Caco-2 (cell line): ENCODE data around the gene ZNF646. TPM values are rescaled to one million over a fixed set of nuclear protein-coding genes. Genes with fewer than 3 reads are reported as not detected.
A peak's percentile ranks its signal among the peaks of the same experiment; 100 is the strongest.

Source experiments
- BruUV-seq: library from RNA; stranded (reverse); fragments of 400-500 nt; replicated peaks from 2 replicates; lab custom pipeline; 2021; lab: Mats Ljungman, UMichigan
- CTCF ChIA-PET: fragments of 300-600 bp; sonication (Branson Sonifier 250); formaldehyde crosslinking; loops from one replicate; lab custom pipeline; 2022; ENCODE audit warnings: antibody characterized with exemption; lab: Charles Lee
- POLR2A ChIA-PET: fragments of 300-600 bp; sonication (Branson Sonifier 250); formaldehyde crosslinking; loops from one replicate; lab custom pipeline; 2022; ENCODE audit warnings: antibody characterized with exemption; lab: Charles Lee
- DNase-seq, 2 experiments: peaks; one replicate each; pipeline versions ENCODE4 v3.0.0 to v3.0.0-alpha.2; 2020 to 2022
- H3K27me3 ChIP-seq: replicated peaks from 2 replicates; pipeline ENCODE4 v1.6.0; 2011; ENCODE audit warnings: low read length; ENCODE audit not compliant: control insufficient read depth, insufficient read depth
- H3K36me3 ChIP-seq: 2 replicates; pipeline ENCODE4 v1.5.1; 2011; ENCODE audit warnings: low read length; ENCODE audit not compliant: control insufficient read depth, insufficient read depth
- H3K4me1 ChIP-seq: fragments of 250-450 bp; sonication (Bioruptor Pico); 2 replicates; pipeline ENCODE4 v1.5.1; 2020; ENCODE audit warnings: mild to moderate bottlenecking
- H3K4me3 ChIP-seq: 2 replicates; pipeline ENCODE4 v1.5.1; 2011; ENCODE audit warnings: low read depth, mild to moderate bottlenecking, control low read depth, low read length
- H3K9me3 ChIP-seq: fragments of 250-450 bp; sonication (Bioruptor Pico); 2 replicates; pipeline ENCODE4 v1.5.1; 2020; ENCODE audit warnings: mild to moderate bottlenecking, moderate library complexity
- H3K27ac Mint-ChIP-seq: one replicate; pipeline ENCODE4 v1.8.0; 2022; ENCODE audit warnings: mixed read lengths; ENCODE audit not compliant: unreplicated experiment
- H3K27me3 Mint-ChIP-seq: one replicate; pipeline ENCODE4 v1.8.0; 2022; ENCODE audit warnings: mixed read lengths; ENCODE audit not compliant: insufficient read depth, unreplicated experiment
- H3K36me3 Mint-ChIP-seq: one replicate; pipeline ENCODE4 v1.8.0; 2022; ENCODE audit warnings: mild to moderate bottlenecking, mixed read lengths; ENCODE audit not compliant: insufficient read depth, unreplicated experiment
- H3K4me1 Mint-ChIP-seq: one replicate; pipeline ENCODE4 v1.8.0; 2022; ENCODE audit warnings: low read depth, mixed read lengths; ENCODE audit not compliant: unreplicated experiment
- H3K4me3 Mint-ChIP-seq: one replicate; pipeline ENCODE4 v1.8.0; 2022; ENCODE audit warnings: mild to moderate bottlenecking, moderate library complexity, mixed read lengths; ENCODE audit not compliant: unreplicated experiment
- H3K9me3 Mint-ChIP-seq: one replicate; pipeline ENCODE4 v1.8.0; 2022; ENCODE audit warnings: mixed read lengths; ENCODE audit not compliant: unreplicated experiment
- intact Hi-C: fragments of 100-400 bp; cut with micrococcal nuclease; formaldehyde crosslinking; loops from one replicate; pipeline ENCODE4 v1.10.0; 2022; ENCODE audit not compliant: unreplicated experiment
- total RNA-seq: library from RNA; stranded (reverse); gene quantifications from 2 replicates; pipeline ENCODE4 v1.2.3, GENCODE V29; 2022
- TF ChIP-seq, protein P1 (sequence below), 2 experiments: fragments of 200-600 bp in 1 of 2; IDR thresholded peaks; 1 replicate in 1 of 2; 2 replicates in 1 of 2; pipeline versions ENCODE4 v1.5.1 to v1.8.0; 2011 to 2022; ENCODE audit warnings: antibody characterized with exemption in 1 of 2, control low read depth in 1 of 2, inconsistent platforms in 1 of 2, low read depth in 1 of 2, low read length in 1 of 2, mild to moderate bottlenecking in 1 of 2, moderate library complexity in 1 of 2; ENCODE audit not compliant: insufficient read depth in 1 of 2, severe bottlenecking in 1 of 2, unreplicated experiment in 1 of 2

Gene ZNF646
- total RNA-seq, 1 experiment from 2014 or later, result 17.2 TPM

DNA sequence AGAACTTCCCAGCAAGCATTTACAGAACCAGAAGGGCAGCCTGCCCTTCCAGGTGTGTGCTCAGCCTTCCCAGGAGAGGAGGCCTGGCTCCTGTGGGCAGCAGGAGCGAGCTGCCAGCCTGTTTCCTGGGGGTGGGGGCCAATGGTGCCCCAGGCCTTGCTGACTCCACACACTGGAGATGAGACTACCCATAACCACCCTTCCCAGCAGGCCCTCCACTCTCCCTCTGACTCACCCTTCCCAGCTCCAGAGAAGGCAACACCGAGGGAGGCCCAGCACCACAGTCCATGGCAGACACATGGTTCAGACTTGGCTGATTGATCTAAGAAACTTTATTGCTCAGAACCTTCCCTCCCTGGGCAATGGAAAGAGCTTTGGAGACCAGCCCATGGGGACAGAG lies 16.3 kb downstream of the ZNF646 start:
- Histone ChIP-seq H3K4me1 (no peaks in the 10 kb centered on the region), H3K27me3 (no peaks in the 10 kb centered on the region), H3K4me3 (no peak overlapping the region), H3K9me3 (no peaks in the 10 kb centered on the region), H3K36me3 (no peaks in the 10 kb centered on the region; the same call in 1 of the 2 replicates)
- ChIA-PET CTCF (no interaction called here), POLR2A (no interaction called here)
- TF ChIP-seq, protein P1, sequence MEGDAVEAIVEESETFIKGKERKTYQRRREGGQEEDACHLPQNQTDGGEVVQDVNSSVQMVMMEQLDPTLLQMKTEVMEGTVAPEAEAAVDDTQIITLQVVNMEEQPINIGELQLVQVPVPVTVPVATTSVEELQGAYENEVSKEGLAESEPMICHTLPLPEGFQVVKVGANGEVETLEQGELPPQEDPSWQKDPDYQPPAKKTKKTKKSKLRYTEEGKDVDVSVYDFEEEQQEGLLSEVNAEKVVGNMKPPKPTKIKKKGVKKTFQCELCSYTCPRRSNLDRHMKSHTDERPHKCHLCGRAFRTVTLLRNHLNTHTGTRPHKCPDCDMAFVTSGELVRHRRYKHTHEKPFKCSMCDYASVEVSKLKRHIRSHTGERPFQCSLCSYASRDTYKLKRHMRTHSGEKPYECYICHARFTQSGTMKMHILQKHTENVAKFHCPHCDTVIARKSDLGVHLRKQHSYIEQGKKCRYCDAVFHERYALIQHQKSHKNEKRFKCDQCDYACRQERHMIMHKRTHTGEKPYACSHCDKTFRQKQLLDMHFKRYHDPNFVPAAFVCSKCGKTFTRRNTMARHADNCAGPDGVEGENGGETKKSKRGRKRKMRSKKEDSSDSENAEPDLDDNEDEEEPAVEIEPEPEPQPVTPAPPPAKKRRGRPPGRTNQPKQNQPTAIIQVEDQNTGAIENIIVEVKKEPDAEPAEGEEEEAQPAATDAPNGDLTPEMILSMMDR (IDR thresholded peaks at IDR 0.05; ENCODE audit: insufficient read depth in 1 of 2, low read depth in 1 of 2, low read length in 1 of 2, severe bottlenecking in 1 of 2, unreplicated experiment in 1 of 2), result no peak
- BruUV-seq, result no TSS peak
- H3K9me3 Mint-ChIP-seq, result no peaks in the 10 kb centered on the region
- H3K4me1 Mint-ChIP-seq, result peaks cover 9% of the 10 kb centered on the region
- H3K27ac Mint-ChIP-seq, result no peak overlapping the region
- no peak overlapping the region for H3K4me3 Mint-ChIP-seq
- no peaks in the 10 kb centered on the region for H3K27me3 Mint-ChIP-seq
- intact Hi-C loops, result no loop called here
- peaks cover 13% of the 10 kb centered on the region for H3K36me3 Mint-ChIP-seq
- no peak for DNase-seq

DNA sequence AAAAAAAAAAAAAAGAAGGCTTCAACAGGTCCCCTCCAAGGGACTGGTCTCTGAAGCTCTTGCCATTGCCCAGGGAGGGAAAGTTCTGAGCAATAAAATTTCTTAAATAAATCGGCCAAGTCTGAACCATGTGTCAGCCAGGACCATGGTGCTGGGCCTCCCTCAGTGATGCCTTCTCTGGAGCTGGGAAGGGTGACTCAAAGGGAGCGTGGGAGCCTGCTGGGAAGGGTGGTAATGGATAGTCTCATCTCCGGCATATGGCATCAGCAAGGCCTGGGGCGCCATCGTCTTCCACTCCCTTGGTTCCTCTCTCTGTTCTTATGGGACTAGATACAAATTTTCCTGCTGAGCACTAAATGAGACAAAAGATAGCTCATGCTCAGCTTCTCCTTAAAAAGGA lies 18.1 kb downstream of the ZNF646 start:
- Histone ChIP-seq H3K4me1 (no peaks in the 10 kb centered on the region), H3K27me3 (no peaks in the 10 kb centered on the region), H3K36me3 (no peaks in the 10 kb centered on the region; the same call in 1 of the 2 replicates), H3K9me3 (no peaks in the 10 kb centered on the region), H3K4me3 (no peak overlapping the region)
- peak overlapping the region; percentile 98 for H3K4me3 Mint-ChIP-seq
- peaks cover 15% of the 10 kb centered on the region for H3K4me1 Mint-ChIP-seq
- no peaks in the 10 kb centered on the region for H3K27me3 Mint-ChIP-seq
- BruUV-seq, result no TSS peak
- H3K36me3 Mint-ChIP-seq, result peaks cover 7% of the 10 kb centered on the region
- ChIA-PET CTCF (no interaction called here), POLR2A (interaction anchor here (0.6 to 1.1 kb wide), 3 partner anchors 18 to 616 kb away, joined by 5 to 7 read pairs (median 5); partner anchors contain the start of gene KAT8)
- H3K9me3 Mint-ChIP-seq, result peaks cover 8% of the 10 kb centered on the region
- DNase-seq, result no peak
- intact Hi-C loops, result no loop called here
- TF ChIP-seq, protein P1 (IDR thresholded peaks at IDR 0.05; ENCODE audit: insufficient read depth in 1 of 2, low read depth in 1 of 2, low read length in 1 of 2, severe bottlenecking in 1 of 2, unreplicated experiment in 1 of 2), result no peak
- no peak overlapping the region for H3K27ac Mint-ChIP-seq

DNA sequence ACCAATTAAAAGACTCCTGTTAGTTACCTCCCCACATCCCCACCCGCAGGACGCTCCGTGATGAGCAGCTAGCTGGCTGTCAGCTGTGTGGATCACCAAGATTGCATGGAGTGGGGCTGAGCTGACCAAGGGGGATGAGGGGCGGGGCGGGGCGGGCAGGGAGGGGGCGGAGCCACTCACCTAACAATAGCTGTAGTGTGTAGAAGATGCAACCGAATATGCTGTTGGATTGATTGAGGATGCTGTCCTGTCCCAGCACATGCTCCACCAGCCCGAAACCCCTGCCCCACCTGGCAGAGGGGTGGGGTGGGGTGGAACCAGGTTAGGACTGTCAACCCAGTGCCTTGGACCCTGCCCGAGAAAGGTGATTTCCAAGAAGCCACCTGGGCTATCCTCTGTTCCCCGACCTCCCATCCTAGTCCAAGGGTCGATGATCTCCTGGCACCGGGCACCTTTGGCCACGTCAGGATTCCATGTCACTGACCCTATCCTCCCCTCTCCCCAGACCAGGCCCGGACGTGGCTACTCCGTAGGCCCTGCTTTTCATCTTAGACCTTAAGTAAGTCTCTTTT lies 19.0 kb downstream of the ZNF646 start:
- H3K27ac Mint-ChIP-seq, result no peak overlapping the region
- H3K27me3 Mint-ChIP-seq, result no peaks in the 10 kb centered on the region
- H3K36me3 Mint-ChIP-seq, result peaks cover 7% of the 10 kb centered on the region
- BruUV-seq, result no TSS peak
- Histone ChIP-seq H3K36me3 (no peaks in the 10 kb centered on the region; the same call in 1 of the 2 replicates), H3K27me3 (no peaks in the 10 kb centered on the region), H3K4me3 (peak overlapping the region; percentile 97), H3K4me1 (no peaks in the 10 kb centered on the region), H3K9me3 (no peaks in the 10 kb centered on the region)
- TF ChIP-seq, protein P1 (IDR thresholded peaks at IDR 0.05; ENCODE audit: insufficient read depth in 1 of 2, low read depth in 1 of 2, low read length in 1 of 2, severe bottlenecking in 1 of 2, unreplicated experiment in 1 of 2), result peak in 1 of 2 experiments; percentile 7
- DNase-seq, result peak; percentile 53 to 63
- peaks cover 8% of the 10 kb centered on the region for H3K9me3 Mint-ChIP-seq
- peaks cover 15% of the 10 kb centered on the region for H3K4me1 Mint-ChIP-seq
- POLR2A ChIA-PET, result interaction anchor here (1.1 to 1.3 kb wide), 2 partner anchors 24 to 42 kb away, joined by 3 read pairs; partner anchors contain the start of genes KAT8 and PRSS8
- H3K4me3 Mint-ChIP-seq, result peak overlapping the region; percentile 98
- CTCF ChIA-PET, result interaction anchor here (0.9 to 1.3 kb wide), 2 partner anchors 19 to 48 kb away, joined by 3 to 4 read pairs; partner anchors contain the start of genes ZNF646 and ZNF668
- intact Hi-C loops, result no loop called here
